H9 (cell line): ENCODE measurements around the gene SNAI3. TPM values are rescaled to one million over a fixed set of nuclear protein-coding genes. Genes with fewer than 3 reads are reported as not detected.

ENCODE experiments used
- DNase-seq: peaks from one replicate; pipeline ENCODE4 v3.0.0-alpha.2; 2017
- H2AFZ ChIP-seq: one replicate; pipeline ENCODE4 v1.6.1; 2013; ENCODE audit warnings: mild to moderate bottlenecking, low read length, control low read depth, moderate library complexity
- H2AK5ac ChIP-seq: 2 replicates; pipeline ENCODE4 v1.6.1; 2013; ENCODE audit warnings: low read length, control low read depth, mixed read lengths; ENCODE audit not compliant: insufficient read length
- H2BK120ac ChIP-seq: one replicate; pipeline ENCODE4 v1.6.1; 2013; ENCODE audit warnings: low read depth, mild to moderate bottlenecking, low read length, control low read depth, inconsistent platforms; ENCODE audit not compliant: poor library complexity, severe bottlenecking
- H2BK12ac ChIP-seq: 2 replicates; pipeline ENCODE4 v1.6.1; 2013; ENCODE audit warnings: low read length, control low read depth, mixed read lengths, low read depth; ENCODE audit not compliant: insufficient read length
- H2BK15ac ChIP-seq: 2 replicates; pipeline ENCODE4 v1.6.1; 2013; ENCODE audit warnings: low read depth, low read length, control low read depth
- H2BK20ac ChIP-seq: one replicate; pipeline ENCODE4 v1.6.1; 2013; ENCODE audit warnings: low read depth, mild to moderate bottlenecking, low read length, control low read depth, inconsistent platforms; ENCODE audit not compliant: poor library complexity, severe bottlenecking
- H2BK5ac ChIP-seq: 2 replicates; pipeline ENCODE4 v1.6.1; 2013; ENCODE audit warnings: low read length, control low read depth, mixed read lengths; ENCODE audit not compliant: insufficient read length
- H3K14ac ChIP-seq: 2 replicates; pipeline ENCODE4 v1.6.1; 2013; ENCODE audit warnings: low read length, control low read depth; ENCODE audit not compliant: insufficient read depth
- H3K18ac ChIP-seq: 2 replicates; pipeline ENCODE4 v1.6.1; 2013; ENCODE audit warnings: low read depth, mild to moderate bottlenecking, mixed read lengths, low read length, control low read depth; ENCODE audit not compliant: insufficient read length
- H3K23ac ChIP-seq: 2 replicates; pipeline ENCODE4 v1.6.1; 2013; ENCODE audit warnings: low read length, control low read depth, mixed read lengths, low read depth; ENCODE audit not compliant: insufficient read length
- H3K23me2 ChIP-seq: 2 replicates; pipeline ENCODE4 v1.6.1; 2013; ENCODE audit warnings: low read depth, mild to moderate bottlenecking, mixed read lengths, low read length, control low read depth; ENCODE audit not compliant: insufficient read length, poor library complexity, severe bottlenecking
- H3K27ac ChIP-seq: 2 replicates; pipeline ENCODE4 v1.5.1; 2013; ENCODE audit warnings: low read length, control low read depth, mixed read lengths, low read depth; ENCODE audit not compliant: insufficient read length
- H3K27me3 ChIP-seq: 2 replicates; pipeline ENCODE4 v1.6.1; 2013; ENCODE audit warnings: low read length, control low read depth, inconsistent platforms; ENCODE audit not compliant: insufficient read depth
- H3K4ac ChIP-seq: 2 replicates; pipeline ENCODE4 v1.6.1; 2013; ENCODE audit warnings: low read depth, mild to moderate bottlenecking, control low read depth, inconsistent platforms, low read length, moderate library complexity
- H3K4me1 ChIP-seq: 2 replicates; pipeline ENCODE4 v1.6.1; 2013; ENCODE audit warnings: low read length, control low read depth, inconsistent platforms; ENCODE audit not compliant: insufficient read depth
- H3K4me2 ChIP-seq: 2 replicates; pipeline ENCODE4 v1.6.1; 2013; ENCODE audit warnings: low read length, control low read depth, mixed read lengths; ENCODE audit not compliant: insufficient read length, insufficient read depth
- H3K56ac ChIP-seq: 2 replicates; pipeline ENCODE4 v1.6.1; 2013; ENCODE audit warnings: low read depth, mild to moderate bottlenecking, mixed read lengths, low read length, control low read depth; ENCODE audit not compliant: insufficient read length
- H3K79me1 ChIP-seq: 2 replicates; pipeline ENCODE4 v1.6.1; 2013; ENCODE audit warnings: low read depth, mild to moderate bottlenecking, moderate library complexity, low read length, control low read depth, inconsistent platforms; ENCODE audit not compliant: insufficient read depth, poor library complexity, severe bottlenecking
- H3K79me2 ChIP-seq: 2 replicates; pipeline ENCODE4 v1.6.1; 2013; ENCODE audit warnings: low read length, control low read depth, inconsistent platforms; ENCODE audit not compliant: insufficient read depth
- H3K9ac ChIP-seq: 2 replicates; pipeline ENCODE4 v1.6.1; 2013; ENCODE audit warnings: low read length, control low read depth, mixed read lengths; ENCODE audit not compliant: insufficient read length; ENCODE audit errors: extremely low read depth
- H3K9me3 ChIP-seq: one replicate; pipeline ENCODE4 v1.6.1; 2013; ENCODE audit warnings: low read depth, low read length, inconsistent platforms; ENCODE audit not compliant: control insufficient read depth
- H3T11ph ChIP-seq: one replicate; pipeline ENCODE4 v1.6.1; 2013; ENCODE audit warnings: mild to moderate bottlenecking, low read length, control low read depth, inconsistent platforms
- H4K20me1 ChIP-seq: one replicate; pipeline ENCODE4 v1.6.1; 2013; ENCODE audit not compliant: control insufficient read depth, insufficient read length, insufficient read depth
- H4K5ac ChIP-seq: 2 replicates; pipeline ENCODE4 v1.6.1; 2013; ENCODE audit warnings: low read depth, mild to moderate bottlenecking, mixed read lengths, low read length, control low read depth; ENCODE audit not compliant: insufficient read length
- H4K8ac ChIP-seq: replicated peaks from 2 replicates; pipeline ENCODE4 v1.6.1; 2013; ENCODE audit warnings: low read length, control low read depth, mixed read lengths, low read depth; ENCODE audit not compliant: insufficient read length
- H4K91ac ChIP-seq: 2 replicates; pipeline ENCODE4 v1.6.1; 2013; ENCODE audit warnings: low read depth, mild to moderate bottlenecking, moderate library complexity, mixed read lengths, low read length, control low read depth; ENCODE audit not compliant: insufficient read length
- H3K27ac Mint-ChIP-seq, 3 experiments: 2 replicates in 2 of 3; 3 replicates in 1 of 3; pipeline ENCODE4 v1.8.0; 2020 to 2021; ENCODE audit warnings: mixed read lengths in 3 of 3, mild to moderate bottlenecking in 1 of 3, moderate library complexity in 1 of 3
- H3K27me3 Mint-ChIP-seq: 2 replicates; pipeline ENCODE4 v1.8.0; 2021; ENCODE audit warnings: low read depth, mild to moderate bottlenecking, moderate library complexity, mixed read lengths
- H3K36me3 Mint-ChIP-seq, 3 experiments: 2 replicates in 2 of 3; 3 replicates in 1 of 3; pipeline ENCODE4 v1.8.0; 2020 to 2021; ENCODE audit warnings: low read depth in 3 of 3, mixed read lengths in 3 of 3; ENCODE audit not compliant: insufficient read depth in 1 of 3
- H3K4me1 Mint-ChIP-seq, 2 experiments: 2 replicates each; pipeline ENCODE4 v1.8.0; 2020; ENCODE audit warnings: mixed read lengths in 2 of 2
- H3K4me3 Mint-ChIP-seq, 2 experiments: 2 replicates in 1 of 2; 3 replicates in 1 of 2; pipeline ENCODE4 v1.8.0; 2020 to 2021; ENCODE audit warnings: mild to moderate bottlenecking in 2 of 2, mixed read lengths in 2 of 2, moderate library complexity in 1 of 2
- H3K9me3 Mint-ChIP-seq, 2 experiments: 2 replicates in 1 of 2; 3 replicates in 1 of 2; pipeline ENCODE4 v1.8.0; 2020; ENCODE audit warnings: mild to moderate bottlenecking in 2 of 2, mixed read lengths in 2 of 2, moderate library complexity in 1 of 2
- CTCF ChIP-seq: fragments of 200-600 bp; sonication (generic); conservative IDR thresholded peaks from 3 replicates; pipeline ENCODE4 v1.8.0; 2021; ENCODE audit warnings: antibody characterized with exemption, mild to moderate bottlenecking
- WGBS: extraction: QIAGEN DNeasy Blood & Tissue Kit; methylation state at CpG from one replicate; pipeline ENCODE4 v1.1.7; 2013; ENCODE audit warnings: missing lambda C conversion rate, low lambda C conversion rate, mixed read lengths; ENCODE audit not compliant: insufficient read length; ENCODE audit errors: extremely low coverage; 5-methylcytosine and 5-hydroxymethylcytosine counted together
- total RNA-seq: library from RNA; stranded (reverse); gene quantifications from 2 replicates; pipeline ENCODE4 v1.2.1, GENCODE V29; 2021

Gene SNAI3
- total RNA-seq, 1 experiment from 2014 or later = 3.2 TPM

GRCh38 chr16:88640498-88641247 is 45.6 kb downstream of the SNAI3 start:
- Histone ChIP-seq H3K4ac (no peak overlapping the region), H2BK20ac (no peak overlapping the region), H4K8ac (no peak overlapping the region), H2BK120ac (no peak overlapping the region), H2BK5ac (no peak overlapping the region), H3K23ac (no peak overlapping the region), H3K4me1 (peaks cover 4% of the 10 kb centered on the region; the same call in 1 of the 2 replicates), H2AK5ac (no peak overlapping the region), H3K27ac (no peak overlapping the region), H3K4me2 (no peak overlapping the region), H3K14ac (0 out of 2 replicates have a peak overlapping the region, but pooled peaks have one; percentile 23), H3K9me3 (no peaks in the 10 kb centered on the region), H2BK12ac (no peak overlapping the region), H3K79me2 (no peaks in the 10 kb centered on the region), H2BK15ac (no peak overlapping the region), H4K91ac (no peak overlapping the region), H4K5ac (no peak overlapping the region), H3K27me3 (no peaks in the 10 kb centered on the region), H4K20me1 (no peaks in the 10 kb centered on the region), H2AFZ (no peak overlapping the region), H3K18ac (no peak overlapping the region), H3K9ac (no peak overlapping the region), H3T11ph (no peak overlapping the region), H3K79me1 (no peaks in the 10 kb centered on the region), H3K23me2 (no peaks in the 10 kb centered on the region), H3K56ac (no peak overlapping the region)
- Mint-ChIP-seq H3K27me3 (peaks cover 26% of the 10 kb centered on the region), H3K4me3 (no peak overlapping the region), H3K36me3 (peaks cover 5 to 17% (median 15%) of the 10 kb centered on the region in 3 experiments; a peak in 6 of 7 replicates), H3K4me1 (peaks cover 22 to 29% of the 10 kb centered on the region in 2 experiments), H3K27ac (peak overlapping the region in 1 of 3 experiments; percentile 6; a peak in 1 of 7 replicates), H3K9me3 (no peaks in the 10 kb centered on the region)
- no CpG with 5 or more reads among the region's 17 CpGs for WGBS
- DNase-seq = no peak
- TF ChIP-seq CTCF = no peak
